Liver (tissue), 3 donors: ENCODE measurements around the gene GPR62.

Experiments
- CTCF ChIP-seq: fragments of 150-350 bp; IDR thresholded peaks from 2 replicates; pipeline ENCODE4 v1.5.1; 2017; ENCODE audit warnings: improper control_type of control experiment, low read depth, low read length; ENCODE audit not compliant: missing input control
- HNF4A ChIP-seq, 2 donors: conservative IDR thresholded peaks; 2 replicates each; pipeline ENCODE4 v1.6.1; 2016; ENCODE audit warnings: antibody characterized with exemption in 2 of 2, mild to moderate bottlenecking in 2 of 2
- HNF4G ChIP-seq: IDR thresholded peaks from 2 replicates; pipeline ENCODE4 v1.6.1; 2016; ENCODE audit warnings: antibody characterized with exemption
- MAX ChIP-seq: IDR thresholded peaks from 2 replicates; pipeline ENCODE4 v1.6.1; 2016; ENCODE audit warnings: antibody characterized with exemption
- TAF1 ChIP-seq: conservative IDR thresholded peaks from 2 replicates; pipeline ENCODE4 v1.6.1; 2016; ENCODE audit warnings: antibody characterized with exemption, mild to moderate bottlenecking
- donor health status: healthy.
- donor health status: healthy.

GRCh38 chr3:51929420-51930003, 25.7 kb upstream of the GPR62 start:
- TF ChIP-seq CTCF: no peak
- TF ChIP-seq MAX: no peak
- no peak for TF ChIP-seq HNF4G
- TF ChIP-seq TAF1: no peak
- TF ChIP-seq HNF4A (conservative IDR thresholded peaks at IDR 0.05): no peak
